ENCODE results near the gene CHM. TPM values are rescaled to one million over a fixed set of nuclear protein-coding genes. Genes with fewer than 3 reads are reported as not detected.
"Not testable (repeated sequence)": the region's sequence is repeated elsewhere in the genome, so short reads cannot be mapped to it uniquely, and the experiment has no call there.

CHM gene
- total RNA-seq, 1 donor from 2014 or later, result 28.4 TPM

GRCh38 chrX:85980286-85980685, 67.1 kb downstream of the CHM start:
- H3K4me1 ChIP-seq, result no peaks in the 10 kb centered on the region
- no peaks in the 10 kb centered on the region for H3K9me3 ChIP-seq
- peaks cover 17% of the 10 kb centered on the region for H3K36me3 ChIP-seq
- no peak overlapping the region for H3K4me3 ChIP-seq
- no peak for ATAC-seq
- no peaks in the 10 kb centered on the region for H3K27me3 ChIP-seq
- intact Hi-C loops (cut with DNase I), result no loop called here
- no peak overlapping the region for H3K27ac ChIP-seq
- TF ChIP-seq CTCF (IDR thresholded peaks at IDR 0.05), result no peak
- no peak for DNase-seq

- H3K4me1 ChIP-seq, result no peaks in the 10 kb centered on the region
- no peak for ATAC-seq
- no peaks in the 10 kb centered on the region for H3K27me3 ChIP-seq
- H3K9me3 ChIP-seq, result no peaks in the 10 kb centered on the region
- no peak for DNase-seq
- TF ChIP-seq CTCF (IDR thresholded peaks at IDR 0.05), result no peak
- peaks cover 17% of the 10 kb centered on the region for H3K36me3 ChIP-seq
- no peak overlapping the region for H3K27ac ChIP-seq
- H3K4me3 ChIP-seq, result no peak overlapping the region
- intact Hi-C loops (cut with DNase I), result no loop called here
Observed at GRCh38 chrX:85977218-85977617, 70.1 kb downstream of the CHM start.

- H3K27me3 ChIP-seq; DNase-seq; H3K4me3 ChIP-seq; H3K9me3 ChIP-seq; ATAC-seq; H3K36me3 ChIP-seq; H3K4me1 ChIP-seq; H3K27ac ChIP-seq; intact Hi-C loops (cut with DNase I): not testable (repeated sequence)
Observed at GRCh38 chrX:85972351-85972750, 75.0 kb downstream of the CHM start.

- intact Hi-C loops (cut with DNase I), result no loop called here
- H3K27me3 ChIP-seq, result no peaks in the 10 kb centered on the region
- no peak for TF ChIP-seq CTCF (IDR thresholded peaks at IDR 0.05)
- DNase-seq (no peak), ATAC-seq (no peak)
- no peak overlapping the region for H3K27ac ChIP-seq
- H3K9me3 ChIP-seq, result no peaks in the 10 kb centered on the region
- H3K4me3 ChIP-seq, result no peak overlapping the region
- no peaks in the 10 kb centered on the region for H3K36me3 ChIP-seq
- no peaks in the 10 kb centered on the region for H3K4me1 ChIP-seq
Observed at GRCh38 chrX:85964744-85965143, 82.6 kb downstream of the CHM start.

GRCh38 chrX:85963736-85964135, 83.6 kb downstream of the CHM start:
- intact Hi-C loops (cut with DNase I), result no loop called here
- Histone ChIP-seq H3K4me3 (no peak overlapping the region), H3K4me1 (no peaks in the 10 kb centered on the region), H3K36me3 (no peaks in the 10 kb centered on the region), H3K9me3 (no peaks in the 10 kb centered on the region), H3K27me3 (no peaks in the 10 kb centered on the region), H3K27ac (no peak overlapping the region)
- no peak for DNase-seq
- ATAC-seq, result no peak
- no peak for TF ChIP-seq CTCF (IDR thresholded peaks at IDR 0.05)

GRCh38 chrX:85955510-85955909, 91.8 kb downstream of the CHM start:
- no peak for ATAC-seq

GRCh38 chrX:85944751-85945150, 102.6 kb downstream of the CHM start:
- H3K9me3 ChIP-seq; ATAC-seq; H3K36me3 ChIP-seq; H3K27me3 ChIP-seq; DNase-seq; H3K4me1 ChIP-seq; intact Hi-C loops (cut with DNase I); H3K4me3 ChIP-seq; H3K27ac ChIP-seq: not testable (repeated sequence)

More at GRCh38 chrX:85955510-85955909, 91.8 kb downstream of the CHM start:
- Histone ChIP-seq H3K9me3 (no peaks in the 10 kb centered on the region), H3K27ac (no peak overlapping the region), H3K4me3 (no peak overlapping the region), H3K36me3 (no peaks in the 10 kb centered on the region), H3K4me1 (no peaks in the 10 kb centered on the region), H3K27me3 (no peaks in the 10 kb centered on the region)
- intact Hi-C loops (cut with DNase I), result no loop called here
- TF ChIP-seq CTCF (IDR thresholded peaks at IDR 0.05), result no peak
- DNase-seq, result no peak

All from upper lobe of right lung (tissue), 1 donor.